H1 (cell line): Measurements from ENCODE around the gene ARHGEF4. TPM values are rescaled to one million over a fixed set of nuclear protein-coding genes. Genes with fewer than 3 reads are reported as not detected.

ENCODE experiments used
- CTCF ChIA-PET: fragments of 300-600 bp; sonication (Branson Sonifier 250); formaldehyde crosslinking; loops from one replicate; lab custom pipeline; 2021; ENCODE audit not compliant: partially characterized antibody; lab: Charles Lee
- POLR2A ChIA-PET: fragments of 300-600 bp; sonication (Branson Sonifier 250); formaldehyde crosslinking; loops from one replicate; lab custom pipeline; 2021; ENCODE audit warnings: inconsistent platforms; ENCODE audit not compliant: partially characterized antibody; lab: Charles Lee
- DNase-seq, 2 experiments: peaks; one replicate each; pipeline versions ENCODE4 v3.0.0 to v3.0.0-alpha.2; 2010 to 2022; ENCODE audit warnings: low spot score in 2 of 2, low read depth in 1 of 2, mixed read lengths in 1 of 2
- FAIRE-seq: peaks from 2 replicates; lab custom pipeline; 2011; peaks lifted over from hg19 to GRCh38; lab: Jason Lieb, UNC
- H2AFZ ChIP-seq: 2 replicates; pipeline ENCODE4 v1.8.1; 2012; ENCODE audit warnings: low read length, inconsistent platforms
- H2AK5ac ChIP-seq: 2 replicates; pipeline ENCODE4 v1.6.1; 2013; ENCODE audit warnings: low read depth, low read length
- H2BK120ac ChIP-seq: replicated peaks from 2 replicates; pipeline ENCODE3; 2013; ENCODE audit warnings: low read depth, low read length, inconsistent platforms
- H2BK12ac ChIP-seq: 2 replicates; pipeline ENCODE4 v1.6.1; 2013; ENCODE audit warnings: low read depth, low read length
- H2BK15ac ChIP-seq: 2 replicates; pipeline ENCODE4 v1.6.1; 2013; ENCODE audit warnings: low read length
- H2BK20ac ChIP-seq: 2 replicates; pipeline ENCODE4 v1.6.1; 2013; ENCODE audit warnings: low read length
- H2BK5ac ChIP-seq: 2 replicates; pipeline ENCODE4 v1.6.1; 2013; ENCODE audit warnings: low read depth, low read length
- H3K14ac ChIP-seq: 2 replicates; pipeline ENCODE4 v1.6.1; 2013; ENCODE audit warnings: inconsistent platforms; ENCODE audit not compliant: insufficient read length
- H3K18ac ChIP-seq: 2 replicates; pipeline ENCODE4 v1.6.1; 2013; ENCODE audit warnings: low read length; ENCODE audit errors: extremely low read depth
- H3K23ac ChIP-seq: 2 replicates; pipeline ENCODE4 v1.6.1; 2013; ENCODE audit warnings: inconsistent platforms; ENCODE audit not compliant: insufficient read length
- H3K23me2 ChIP-seq: 2 replicates; pipeline ENCODE4 v1.6.1; 2013; ENCODE audit warnings: low read depth, low read length
- H3K27ac ChIP-seq: 2 replicates; pipeline ENCODE4 v1.6.1; 2011; ENCODE audit warnings: low read depth, low read length, inconsistent platforms
- H3K27me3 ChIP-seq, 4 experiments: replicated peaks in 1 of 4; 1 replicate in 1 of 4; 2 replicates in 3 of 4; pipeline versions ENCODE4 v1.6.1 to v1.8.1; 2011 to 2013; ENCODE audit warnings: low read length in 3 of 4, mild to moderate bottlenecking in 3 of 4, inconsistent platforms in 2 of 4, mixed read lengths in 2 of 4, moderate library complexity in 1 of 4; ENCODE audit not compliant: control insufficient read depth in 3 of 4, insufficient read depth in 3 of 4; ENCODE audit errors: extremely low read depth in 1 of 4
- H3K36me3 ChIP-seq, 4 experiments: 2 replicates each; pipeline versions ENCODE4 v1.6.1 to v1.8.1; 2011 to 2013; ENCODE audit warnings: mild to moderate bottlenecking in 4 of 4, low read length in 3 of 4, moderate library complexity in 2 of 4, control low read depth in 1 of 4, inconsistent platforms in 1 of 4; ENCODE audit not compliant: insufficient read depth in 4 of 4, control insufficient read depth in 2 of 4
- H3K4ac ChIP-seq: replicated peaks from 2 replicates; pipeline ENCODE3; 2013; ENCODE audit warnings: low read length, low read depth, mixed read lengths, inconsistent platforms; ENCODE audit not compliant: insufficient read length
- H3K4me1 ChIP-seq, 4 experiments: replicated peaks in 1 of 4; 1 replicate in 1 of 4; 2 replicates in 3 of 4; pipeline versions ENCODE4 v1.6.1 to v1.8.1; 2011 to 2013; ENCODE audit warnings: low read length in 3 of 4, inconsistent platforms in 2 of 4, mixed read lengths in 1 of 4; ENCODE audit not compliant: insufficient read depth in 4 of 4, control insufficient read depth in 3 of 4
- H3K4me2 ChIP-seq, 2 experiments: 2 replicates each; pipeline versions ENCODE4 v1.6.1 to v1.8.1; 2011 to 2013; ENCODE audit warnings: low read depth in 2 of 2, low read length in 2 of 2, control low read depth in 1 of 2, inconsistent platforms in 1 of 2, mild to moderate bottlenecking in 1 of 2; ENCODE audit not compliant: insufficient read depth in 1 of 2
- H3K4me3 ChIP-seq, 4 experiments: fragments of 200-600, 300-600 bp in 1 of 4; sonication (generic), shearing (Covaris generic), sonication (Bioruptor Twin) in 1 of 4; 2 replicates each; pipeline versions ENCODE4 v1.5.1 to v1.8.1; 2011 to 2016; ENCODE audit warnings: low read length in 4 of 4, low read depth in 3 of 4, control low read depth in 2 of 4, inconsistent platforms in 2 of 4, mild to moderate bottlenecking in 2 of 4, mixed read lengths in 1 of 4, moderate library complexity in 1 of 4; ENCODE audit not compliant: insufficient read depth in 2 of 4; ENCODE audit errors: extremely low read depth in 1 of 4
- H3K56ac ChIP-seq: replicated peaks from 2 replicates; pipeline ENCODE3; 2013; ENCODE audit warnings: low read depth, mild to moderate bottlenecking, mixed read lengths, low read length, inconsistent platforms; ENCODE audit not compliant: insufficient read length
- H3K79me1 ChIP-seq: 2 replicates; pipeline ENCODE4 v1.6.1; 2013; ENCODE audit warnings: low read depth, low read length, control low read depth
- H3K79me2 ChIP-seq, 2 experiments: 2 replicates each; pipeline versions ENCODE4 v1.6.1 to v1.8.1; 2012 to 2013; ENCODE audit warnings: low read length in 2 of 2, mild to moderate bottlenecking in 2 of 2, inconsistent platforms in 1 of 2; ENCODE audit not compliant: insufficient read depth in 2 of 2, control insufficient read depth in 1 of 2
- H3K9ac ChIP-seq, 4 experiments: replicated peaks in 1 of 4; 1 replicate in 1 of 4; 2 replicates in 3 of 4; pipeline versions ENCODE4 v1.6.1 to v1.8.1; 2011 to 2013; ENCODE audit warnings: low read depth in 3 of 4, low read length in 3 of 4, control low read depth in 2 of 4, mild to moderate bottlenecking in 2 of 4, moderate library complexity in 2 of 4, inconsistent platforms in 1 of 4; ENCODE audit errors: extremely low read depth in 1 of 4
- H3K9me3 ChIP-seq, 2 experiments: 2 replicates each; pipeline versions ENCODE4 v1.6.1 to v1.8.1; 2012 to 2013; ENCODE audit warnings: mild to moderate bottlenecking in 2 of 2, moderate library complexity in 2 of 2, control low read depth in 1 of 2, inconsistent platforms in 1 of 2, low read depth in 1 of 2, low read length in 1 of 2, mixed read lengths in 1 of 2; ENCODE audit not compliant: insufficient read depth in 2 of 2
- H4K20me1 ChIP-seq, 2 experiments: replicated peaks in 1 of 2; 2 replicates each; pipeline versions ENCODE3 to v1.8.1; 2011 to 2013; ENCODE audit warnings: inconsistent platforms in 2 of 2, low read length in 2 of 2, mild to moderate bottlenecking in 1 of 2; ENCODE audit not compliant: insufficient read depth in 2 of 2, control insufficient read depth in 1 of 2
- H4K5ac ChIP-seq: 2 replicates; pipeline ENCODE4 v1.6.1; 2013; ENCODE audit warnings: low read length, low read depth, mixed read lengths, inconsistent platforms; ENCODE audit not compliant: insufficient read length
- H4K8ac ChIP-seq: 2 replicates; pipeline ENCODE4 v1.8.0; 2013; ENCODE audit warnings: mild to moderate bottlenecking, moderate library complexity, low read length, inconsistent platforms; ENCODE audit not compliant: insufficient read depth; ENCODE audit errors: extremely low read depth
- H4K91ac ChIP-seq: replicated peaks from 2 replicates; pipeline ENCODE3; 2013; ENCODE audit warnings: low read length, mixed read lengths, inconsistent platforms; ENCODE audit not compliant: insufficient read length
- BRCA1 ChIP-seq: IDR thresholded peaks from 2 replicates; pipeline ENCODE4 v1.6.1; 2012; ENCODE audit warnings: low read depth, low read length, improper control_type of control experiment
- CTBP2 ChIP-seq: IDR thresholded peaks from 2 replicates; pipeline ENCODE4 v1.7.0; 2011; ENCODE audit warnings: borderline replicate concordance, mild to moderate bottlenecking, moderate library complexity, mixed read lengths, low read length; ENCODE audit not compliant: insufficient read depth, insufficient read length
- GABPA ChIP-seq: IDR thresholded peaks from 2 replicates; pipeline ENCODE4 v1.6.1; 2011; ENCODE audit warnings: mild to moderate bottlenecking, low read length, moderate library complexity, borderline replicate concordance; ENCODE audit not compliant: insufficient read depth
- JUND ChIP-seq: IDR thresholded peaks from 2 replicates; pipeline ENCODE4 v1.6.1; 2011; ENCODE audit warnings: mild to moderate bottlenecking, improper control_type of control experiment, low read length
- NANOG ChIP-seq: IDR thresholded peaks from 2 replicates; pipeline ENCODE4 v1.6.1; 2011; ENCODE audit warnings: low read length, low read depth, mild to moderate bottlenecking, inconsistent platforms; ENCODE audit not compliant: insufficient read depth, poor library complexity, severe bottlenecking
- RNF2 ChIP-seq: fragments of 200-900, 300-1000 bp; sonication (generic); IDR thresholded peaks from 2 replicates; pipeline ENCODE4 v1.7.1; 2016; ENCODE audit warnings: borderline replicate concordance, low read depth, mild to moderate bottlenecking, antibody characterized with exemption, low read length; ENCODE audit not compliant: poor library complexity, severe bottlenecking; ENCODE audit errors: missing control alignments
- SIN3A ChIP-seq, 2 experiments: IDR thresholded peaks in 1 of 2; conservative IDR thresholded peaks in 1 of 2; 2 replicates each; pipeline ENCODE4 v1.6.1; 2011 to 2012; ENCODE audit warnings: low read length in 2 of 2, improper control_type of control experiment in 1 of 2, low read depth in 1 of 2, mild to moderate bottlenecking in 1 of 2
- TCF12 ChIP-seq: IDR thresholded peaks from 2 replicates; pipeline ENCODE4 v1.6.1; 2011; ENCODE audit warnings: low read depth, mild to moderate bottlenecking, low read length
- TEAD4 ChIP-seq: IDR thresholded peaks from 2 replicates; pipeline ENCODE4 v1.6.1; 2012; ENCODE audit warnings: low read depth, low read length, inconsistent platforms, mixed read lengths
- ZNF274 ChIP-seq: IDR thresholded peaks from 2 replicates; pipeline ENCODE4 v1.7.0; 2012; ENCODE audit warnings: low read length, borderline replicate concordance; ENCODE audit errors: extremely low read depth
- WGBS, 2 experiments: shearing (Covaris generic) in 1 of 2; methylation state at CpG; one replicate each; pipeline versions ENCODE4 v1.1.6 to v1.1.7; 2013 to 2015; ENCODE audit warnings: low lambda C conversion rate in 2 of 2, mixed read lengths in 2 of 2, inconsistent platforms in 1 of 2, low coverage in 1 of 2, missing lambda C conversion rate in 1 of 2; ENCODE audit not compliant: insufficient replicate concordance in 2 of 2, insufficient coverage in 1 of 2, insufficient read length in 1 of 2; ENCODE audit errors: extremely low coverage in 1 of 2, missing lambda C conversion rate in 1 of 2; 5-methylcytosine and 5-hydroxymethylcytosine counted together
- polyA plus RNA-seq, 7 experiments: library from polyadenylated mRNA; depleted of rRNA in 3 of 7; stranded (reverse) in 5 of 7; unstranded in 2 of 7; fragments of >200 nt in 5 of 7; fragments of 200-250 nt in 2 of 7; gene quantifications; 1 replicate in 5 of 7; 2 replicates in 1 of 7; 4 replicates in 1 of 7; pipeline versions ENCODE4 v1.2.1 to v1.2.3, GENCODE V29; 2011 to 2013; ENCODE audit warnings: missing spikeins in 2 of 7, mixed read lengths in 2 of 7
- total RNA-seq: library from RNA; stranded (reverse); fragmentation: NEBNext Ultra II Directional; extraction: Animal tissue kit (Norgen Biotek cat#: 25700); gene quantifications from 2 replicates; pipeline ENCODE4 v1.2.1, GENCODE V29; 2021
- TF ChIP-seq, protein P1 (sequence below): IDR thresholded peaks from 2 replicates; pipeline ENCODE4 v1.6.1; 2011; ENCODE audit warnings: low read length, improper control_type of control experiment
- TF ChIP-seq, protein P2 (sequence below): IDR thresholded peaks from 2 replicates; pipeline ENCODE4 v1.6.1; 2012; ENCODE audit warnings: inconsistent platforms

The ARHGEF4 gene
- total and polyA plus RNA-seq, 2 of the 8 experiments (the other 6 are each of a cell fraction or from before 2014, with no cell fraction given) = 10.6 to 14.6 TPM

DNA sequence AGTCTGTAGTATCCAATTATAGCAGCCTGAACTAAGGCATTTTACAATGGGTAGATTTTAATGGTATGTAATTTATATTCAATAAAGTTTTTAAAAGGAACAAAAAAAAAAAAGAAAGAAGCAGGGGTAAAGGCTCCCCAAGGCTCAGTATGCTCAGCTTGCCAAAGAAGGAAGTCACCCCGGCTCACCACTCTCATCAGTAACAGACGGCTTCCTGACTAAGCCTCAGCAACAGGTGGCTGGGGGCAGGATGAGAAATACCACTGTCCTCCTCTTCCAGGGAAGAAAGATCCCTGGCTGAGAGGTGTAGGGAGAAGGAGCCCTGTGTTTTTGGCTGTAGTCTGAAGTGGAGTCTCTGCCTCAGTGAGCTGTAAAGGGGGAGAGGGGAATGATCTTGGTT lies 121.2 kb downstream of the ARHGEF4 start:
- Histone ChIP-seq H2BK12ac (no peak overlapping the region), H2BK5ac (no peak overlapping the region), H3K27ac (no peak overlapping the region), H3K4me2 (no peak overlapping the region), H3K27me3 (peaks cover 12 to 17% (median 17%) of the 10 kb centered on the region in 4 experiments), H3K56ac (no peak overlapping the region), H4K5ac (no peak overlapping the region), H3K36me3 (no peaks in the 10 kb centered on the region), H3K18ac (no peak overlapping the region), H3K79me1 (no peaks in the 10 kb centered on the region), H4K20me1 (peaks cover 0 to 8% of the 10 kb centered on the region in 2 experiments), H3K23ac (no peak overlapping the region), H2BK120ac (no peak overlapping the region), H2BK20ac (no peak overlapping the region), H3K14ac (no peak overlapping the region), H2AK5ac (no peak overlapping the region), H4K8ac (no peak overlapping the region), H2BK15ac (no peak overlapping the region), H3K9me3 (no peaks in the 10 kb centered on the region), H2AFZ (no peak overlapping the region), H3K4ac (no peak overlapping the region), H3K79me2 (no peaks in the 10 kb centered on the region), H3K9ac (no peak overlapping the region), H3K23me2 (no peaks in the 10 kb centered on the region), H4K91ac (no peak overlapping the region), H3K4me3 (no peak overlapping the region), H3K4me1 (peaks cover 0 to 1% (median 0%) of the 10 kb centered on the region in 4 experiments; a peak in 1 of 7 replicates)
- 91% methylated on average over 2 of the region's 2 CpGs; no CpG with 5 or more reads in 1 of the 2 experiments for WGBS, 2 experiments
- DNase-seq (no peak), FAIRE-seq (no peak)
- ChIA-PET CTCF (interaction anchor here (0.6 to 1.5 kb wide), 3 partner anchors 9 to 159 kb away, joined by 3 read pairs; no protein-coding TSS in a partner anchor), POLR2A (interaction anchor here (0.5 kb wide), 2 partner anchors 35 to 134 kb away, joined by 3 read pairs; no protein-coding TSS in a partner anchor)
- TF ChIP-seq CTBP2 = no peak
- TF ChIP-seq, protein P1, sequence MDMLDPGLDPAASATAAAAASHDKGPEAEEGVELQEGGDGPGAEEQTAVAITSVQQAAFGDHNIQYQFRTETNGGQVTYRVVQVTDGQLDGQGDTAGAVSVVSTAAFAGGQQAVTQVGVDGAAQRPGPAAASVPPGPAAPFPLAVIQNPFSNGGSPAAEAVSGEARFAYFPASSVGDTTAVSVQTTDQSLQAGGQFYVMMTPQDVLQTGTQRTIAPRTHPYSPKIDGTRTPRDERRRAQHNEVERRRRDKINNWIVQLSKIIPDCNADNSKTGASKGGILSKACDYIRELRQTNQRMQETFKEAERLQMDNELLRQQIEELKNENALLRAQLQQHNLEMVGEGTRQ = no peak
- no peak for TF ChIP-seq NANOG
- no peak for TF ChIP-seq GABPA
- TF ChIP-seq BRCA1 = no peak
- no peak for TF ChIP-seq TEAD4
- TF ChIP-seq ZNF274 = no peak
- TF ChIP-seq SIN3A (conservative IDR thresholded peaks at IDR 0.05 in 1 of 2, IDR thresholded peaks at IDR 0.05 in 1 of 2; ENCODE audit: low read depth in 1 of 2, low read length in 2 of 2) = no peak
- TF ChIP-seq TCF12 = no peak
- TF ChIP-seq RNF2 = no peak
- TF ChIP-seq JUND = no peak
- TF ChIP-seq, protein P2, sequence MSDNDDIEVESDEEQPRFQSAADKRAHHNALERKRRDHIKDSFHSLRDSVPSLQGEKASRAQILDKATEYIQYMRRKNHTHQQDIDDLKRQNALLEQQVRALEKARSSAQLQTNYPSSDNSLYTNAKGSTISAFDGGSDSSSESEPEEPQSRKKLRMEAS = no peak
